Measurements from ENCODE around the gene ANXA2R. TPM values are rescaled to one million over a fixed set of nuclear protein-coding genes. Genes with fewer than 3 reads are reported as not detected.
"Not testable (repeated sequence)": the region's sequence is repeated elsewhere in the genome, so short reads cannot be mapped to it uniquely, and the experiment has no call there.

ANXA2R gene, protein sequence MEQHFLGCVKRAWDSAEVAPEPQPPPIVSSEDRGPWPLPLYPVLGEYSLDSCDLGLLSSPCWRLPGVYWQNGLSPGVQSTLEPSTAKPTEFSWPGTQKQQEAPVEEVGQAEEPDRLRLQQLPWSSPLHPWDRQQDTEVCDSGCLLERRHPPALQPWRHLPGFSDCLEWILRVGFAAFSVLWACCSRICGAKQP
- 1 to 10 TPM; 3.2 to 4.6 TPM for total RNA-seq

DNA sequence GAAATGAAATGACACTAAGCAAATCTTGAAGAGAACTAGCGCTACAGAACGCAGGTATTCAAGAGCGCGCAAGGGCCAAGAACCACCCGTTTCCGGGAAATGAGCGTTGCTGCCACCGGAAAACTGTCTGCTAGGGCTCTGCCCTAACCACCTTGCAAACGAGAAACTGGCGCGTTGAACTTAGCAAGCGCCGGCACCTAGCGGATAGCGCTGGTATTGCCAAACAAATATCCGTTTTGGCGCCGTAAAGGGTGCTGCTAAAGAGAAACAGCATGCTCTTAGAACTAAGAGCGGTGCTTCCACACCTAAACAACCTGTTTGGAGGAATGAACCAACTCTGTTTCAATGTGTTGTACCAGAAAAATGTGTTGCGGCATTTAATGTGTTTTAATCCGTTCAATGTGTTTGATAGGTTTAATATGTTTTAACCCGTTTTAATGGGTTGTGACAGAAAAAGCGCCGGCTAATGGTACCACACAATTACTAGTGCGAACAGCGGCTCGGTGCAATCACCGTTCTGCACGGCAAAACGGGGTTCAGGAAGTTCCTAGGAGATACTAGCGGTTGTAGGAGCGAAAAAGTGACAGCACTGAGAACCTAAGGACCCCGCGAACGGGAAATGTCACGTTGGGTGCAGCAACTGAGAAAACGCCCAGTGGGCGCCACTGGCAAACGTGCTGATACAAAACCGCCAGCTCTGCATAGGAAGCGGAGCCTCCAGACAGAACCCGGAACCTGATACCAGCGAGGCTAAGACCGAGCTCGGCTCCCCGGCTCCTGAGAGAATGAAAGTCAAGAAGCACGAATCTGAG, at the start of gene ANXA2R:
Gene ANXA2R, minus strand, starts transcription at position 33 of the 812 bp plus-strand sequence. CDS start 273 bp downstream, outside the sequence.
- CTCF ChIA-PET = interaction anchor here (0.5 to 8.1 kb wide), 32 partner anchors 9 to 1769 kb away, joined by 3 to 158 read pairs (median 6); partner anchors contain the start of genes TMEM267 and ZNF131
- H3K27ac Mint-ChIP-seq = peak within 1 kb of the TSS; percentile 94
- POLR2A ChIA-PET = interaction anchor here (0.7 to 2.8 kb wide), 8 partner anchors 21 to 132 kb away, joined by 4 to 23 read pairs (median 12); no protein-coding TSS in a partner anchor
- peaks cover 39% of the 10 kb centered on the region for H3K4me1 Mint-ChIP-seq
- peak within 1 kb of the TSS; percentile 81 for H3K4me3 Mint-ChIP-seq
- H3K36me3 Mint-ChIP-seq (ENCODE audit: low read depth) = peaks cover 9% of the 10 kb centered on the region
- H3K9me3 Mint-ChIP-seq (ENCODE audit: low read depth) = no peaks in the 10 kb centered on the region
- intact Hi-C loops (cut with DNase I, micrococcal nuclease) = loop anchor here (1.0 to 10.0 kb wide), 15 partner anchors 11 to 1296 kb away; partner anchors contain the start of genes CCDC152 (in 1 of the 2) and FBXO4 (in 1 of the 2)
- no peaks in the 10 kb centered on the region for H3K27me3 Mint-ChIP-seq
- DNase-seq (peak; percentile 96), ATAC-seq (peak; percentile 56)

DNA sequence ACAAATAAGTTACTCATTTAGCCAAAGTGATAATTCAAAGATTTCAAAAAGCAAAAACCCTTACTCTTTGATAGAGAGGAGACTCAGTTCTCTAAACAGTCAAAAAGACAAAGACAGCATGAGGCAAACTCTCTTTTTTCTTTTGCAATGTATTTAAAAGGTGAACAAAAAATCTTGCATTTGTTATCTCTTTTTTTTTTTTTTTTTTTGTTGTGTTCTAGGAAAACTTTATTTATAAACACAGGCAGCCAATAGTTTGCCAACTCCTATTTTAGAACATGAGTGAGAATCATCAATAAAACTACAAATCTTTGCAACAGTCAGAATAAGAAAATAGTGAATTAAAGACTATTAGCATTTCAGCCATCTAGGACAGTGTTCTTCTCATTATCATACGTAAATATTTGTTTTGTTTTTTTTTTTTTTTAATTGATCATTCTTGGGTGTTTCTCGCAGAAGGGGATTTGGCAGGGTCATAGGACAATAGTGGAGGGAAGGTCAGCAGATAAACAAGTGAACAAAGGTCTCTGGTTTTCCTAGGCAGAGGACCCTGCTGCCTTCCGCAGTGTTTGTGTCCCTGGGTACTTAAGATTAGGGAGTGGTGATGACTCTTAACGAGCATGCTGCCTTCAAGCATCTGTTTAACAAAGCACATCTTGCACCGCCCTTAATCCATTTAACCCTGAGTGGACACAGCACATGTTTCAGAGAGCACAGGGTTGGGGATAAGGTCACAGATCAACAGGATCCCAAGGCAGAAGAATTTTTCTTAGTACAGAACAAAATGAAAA, 46.2 kb upstream of the ANXA2R start:
- H3K36me3 Mint-ChIP-seq (ENCODE audit: low read depth) = peaks cover 10% of the 10 kb centered on the region
- H3K9me3 Mint-ChIP-seq (ENCODE audit: low read depth); CTCF ChIA-PET; intact Hi-C loops (cut with DNase I, micrococcal nuclease); POLR2A ChIA-PET; DNase-seq; ATAC-seq; H3K4me1 Mint-ChIP-seq; H3K27ac Mint-ChIP-seq; H3K27me3 Mint-ChIP-seq; H3K4me3 Mint-ChIP-seq: not testable (repeated sequence)

DNA sequence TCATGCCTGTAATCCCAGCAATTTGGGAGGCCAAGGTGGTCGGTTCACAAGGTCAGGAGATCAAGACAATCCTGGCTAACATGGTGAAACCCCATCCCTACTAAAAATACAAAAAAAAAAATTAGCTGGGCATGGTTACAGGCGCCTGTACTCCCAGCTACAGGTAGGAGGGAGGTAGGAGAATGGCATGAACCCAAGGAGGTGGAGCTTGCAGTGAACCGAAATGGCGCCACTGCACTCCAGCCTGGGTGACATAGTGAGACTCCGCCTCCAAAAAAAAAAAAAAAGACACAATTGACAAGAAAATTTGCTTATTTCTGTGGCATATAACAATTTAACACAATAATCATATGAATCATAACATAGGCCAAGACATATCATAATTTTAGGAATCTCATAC, 45.3 kb upstream of the ANXA2R start:
- H3K27me3 Mint-ChIP-seq = no peaks in the 10 kb centered on the region
- H3K9me3 Mint-ChIP-seq (ENCODE audit: low read depth) = no peaks in the 10 kb centered on the region
- no peak for DNase-seq
- H3K4me3 Mint-ChIP-seq = no peak overlapping the region
- no peaks in the 10 kb centered on the region for H3K4me1 Mint-ChIP-seq
- POLR2A ChIA-PET = interaction anchor here (0.7 kb wide), 1 partner anchor 18 kb away, joined by 3 read pairs; no protein-coding TSS in a partner anchor
- no peak overlapping the region for H3K27ac Mint-ChIP-seq
- H3K36me3 Mint-ChIP-seq (ENCODE audit: low read depth) = peaks cover 14% of the 10 kb centered on the region
- no peak for ATAC-seq
- intact Hi-C loops (cut with DNase I, micrococcal nuclease) = no loop called here
- CTCF ChIA-PET = no interaction called here

DNA sequence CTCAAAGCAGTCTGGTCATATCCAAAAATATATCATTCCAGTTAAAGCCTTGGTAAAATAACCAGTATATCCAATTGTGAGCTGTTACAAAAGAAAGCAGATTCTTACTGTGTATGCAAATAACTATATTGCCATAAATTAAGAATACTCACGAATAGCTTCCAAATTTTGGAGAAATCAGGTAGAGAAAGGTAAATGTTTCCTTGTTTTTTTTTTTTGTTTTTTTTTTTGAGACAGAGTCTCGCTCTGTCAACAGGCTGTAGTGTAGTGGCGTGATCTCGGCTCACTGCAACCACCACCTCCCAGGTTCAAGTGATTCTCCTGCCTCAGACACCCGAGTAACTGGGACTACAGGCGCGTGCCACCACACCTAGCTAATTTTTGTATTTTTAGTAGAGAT, 44.3 kb upstream of the ANXA2R start:
- H3K27me3 Mint-ChIP-seq; H3K4me3 Mint-ChIP-seq; H3K9me3 Mint-ChIP-seq (ENCODE audit: low read depth); intact Hi-C loops (cut with DNase I, micrococcal nuclease); H3K27ac Mint-ChIP-seq; POLR2A ChIA-PET; H3K4me1 Mint-ChIP-seq; ATAC-seq; DNase-seq: not testable (repeated sequence)
- peaks cover 14% of the 10 kb centered on the region for H3K36me3 Mint-ChIP-seq (ENCODE audit: low read depth)
- CTCF ChIA-PET = interaction anchor here (0.9 to 1.3 kb wide), 2 partner anchors 13 to 305 kb away, joined by 3 to 5 read pairs; no protein-coding TSS in a partner anchor

DNA sequence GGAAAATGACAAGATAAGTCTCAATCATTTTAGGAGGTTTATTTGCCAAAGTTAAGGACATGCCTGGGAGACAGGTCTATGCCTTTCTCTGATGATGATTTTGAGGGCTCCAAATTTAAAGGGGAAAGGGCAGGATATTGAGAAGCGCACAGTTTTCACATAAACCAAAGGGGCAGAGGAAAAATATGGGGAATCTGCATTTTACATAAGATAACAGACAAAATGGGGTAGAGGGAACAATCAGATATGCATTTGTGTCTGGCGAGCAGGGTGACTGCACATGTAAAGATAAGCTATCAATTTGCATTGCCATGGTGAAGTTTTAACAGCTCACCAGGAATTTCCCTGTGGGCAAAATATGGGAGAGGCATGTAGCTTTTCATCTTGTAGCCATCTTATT, 41.2 kb upstream of the ANXA2R start:
- intact Hi-C loops (cut with DNase I, micrococcal nuclease); ATAC-seq; H3K27ac Mint-ChIP-seq; H3K9me3 Mint-ChIP-seq (ENCODE audit: low read depth); H3K27me3 Mint-ChIP-seq; H3K4me3 Mint-ChIP-seq; POLR2A ChIA-PET; DNase-seq; H3K4me1 Mint-ChIP-seq: not testable (repeated sequence)
- peaks cover 20% of the 10 kb centered on the region for H3K36me3 Mint-ChIP-seq (ENCODE audit: low read depth)
- CTCF ChIA-PET = interaction anchor here (0.7 kb wide), 1 partner anchor 211 kb away, joined by 3 read pairs; no protein-coding TSS in a partner anchor

DNA sequence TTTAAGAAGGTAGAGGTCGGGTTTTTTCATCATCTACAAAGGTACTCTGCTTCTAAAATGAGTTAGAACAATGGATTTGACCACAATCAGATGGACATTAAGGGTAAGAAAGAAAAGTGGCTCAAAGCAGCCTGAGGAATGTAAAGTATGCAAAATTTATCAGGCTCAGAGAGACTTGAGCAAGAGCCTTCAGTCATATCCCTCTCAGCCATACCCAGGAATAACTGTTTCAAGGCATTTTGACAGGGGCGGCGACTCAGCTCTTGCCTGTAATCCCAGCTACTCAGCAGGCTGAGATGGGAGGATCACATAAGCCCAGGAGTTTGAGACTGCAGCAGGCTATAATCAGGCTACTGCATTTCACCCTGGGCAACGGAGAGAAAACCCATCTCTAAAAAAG, 38.8 kb upstream of the ANXA2R start:
- DNase-seq (no peak), ATAC-seq (no peak)
- Mint-ChIP-seq H3K4me1 (peaks cover 13% of the 10 kb centered on the region), H3K27me3 (no peaks in the 10 kb centered on the region), H3K4me3 (no peak overlapping the region), H3K36me3 (ENCODE audit: low read depth) (peaks cover 20% of the 10 kb centered on the region), H3K27ac (no peak overlapping the region), H3K9me3 (ENCODE audit: low read depth) (no peaks in the 10 kb centered on the region)
- ChIA-PET CTCF (interaction anchor here (0.8 kb wide), 1 partner anchor 14 kb away, joined by 3 read pairs; no protein-coding TSS in a partner anchor), POLR2A (interaction anchor here (0.6 kb wide), 1 partner anchor 47 kb away, joined by 4 read pairs; no protein-coding TSS in a partner anchor)
- intact Hi-C loops (cut with DNase I, micrococcal nuclease) = no loop called here

DNA sequence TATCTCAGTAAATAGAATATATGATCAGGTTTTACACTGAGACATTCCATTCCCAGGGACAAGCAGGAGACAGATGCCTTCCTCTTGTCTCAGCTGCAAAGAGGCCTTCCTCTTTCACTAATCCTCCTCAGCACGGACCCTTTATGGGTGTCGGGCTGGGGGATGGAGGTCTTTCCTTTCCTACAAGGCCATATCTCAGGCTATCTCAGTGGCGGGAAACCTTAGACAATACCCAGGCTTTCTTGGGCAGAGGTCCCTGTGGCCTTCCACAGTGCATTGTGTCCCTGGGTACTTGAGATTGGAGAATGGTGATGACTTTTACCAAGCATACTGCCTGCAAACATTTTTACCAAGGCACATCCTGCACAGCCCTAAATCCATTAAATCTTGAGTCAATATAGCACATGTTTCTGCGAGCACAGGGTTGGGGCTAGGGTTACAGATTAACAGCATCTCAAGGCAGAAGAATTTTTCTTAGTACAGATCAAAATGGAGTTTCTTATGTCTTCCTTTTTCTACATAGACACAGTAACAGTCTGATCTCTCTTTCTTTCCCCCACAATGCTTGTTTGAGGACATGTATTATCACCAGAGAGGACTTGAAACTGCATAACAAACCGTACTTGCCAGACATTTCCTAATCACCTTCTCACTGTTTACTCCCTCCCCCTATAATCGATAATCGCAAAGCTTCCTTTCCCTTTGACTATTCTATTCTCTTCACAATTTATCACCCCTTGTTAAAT, 37.5 kb upstream of the ANXA2R start:
- ATAC-seq; CTCF ChIA-PET; H3K27me3 Mint-ChIP-seq; H3K9me3 Mint-ChIP-seq (ENCODE audit: low read depth); DNase-seq; intact Hi-C loops (cut with DNase I, micrococcal nuclease); H3K4me3 Mint-ChIP-seq; POLR2A ChIA-PET: not testable (repeated sequence)
- Mint-ChIP-seq H3K4me1 (peaks cover 19% of the 10 kb centered on the region), H3K36me3 (ENCODE audit: low read depth) (peaks cover 20% of the 10 kb centered on the region), H3K27ac (peak overlapping the region; percentile 29)

DNA sequence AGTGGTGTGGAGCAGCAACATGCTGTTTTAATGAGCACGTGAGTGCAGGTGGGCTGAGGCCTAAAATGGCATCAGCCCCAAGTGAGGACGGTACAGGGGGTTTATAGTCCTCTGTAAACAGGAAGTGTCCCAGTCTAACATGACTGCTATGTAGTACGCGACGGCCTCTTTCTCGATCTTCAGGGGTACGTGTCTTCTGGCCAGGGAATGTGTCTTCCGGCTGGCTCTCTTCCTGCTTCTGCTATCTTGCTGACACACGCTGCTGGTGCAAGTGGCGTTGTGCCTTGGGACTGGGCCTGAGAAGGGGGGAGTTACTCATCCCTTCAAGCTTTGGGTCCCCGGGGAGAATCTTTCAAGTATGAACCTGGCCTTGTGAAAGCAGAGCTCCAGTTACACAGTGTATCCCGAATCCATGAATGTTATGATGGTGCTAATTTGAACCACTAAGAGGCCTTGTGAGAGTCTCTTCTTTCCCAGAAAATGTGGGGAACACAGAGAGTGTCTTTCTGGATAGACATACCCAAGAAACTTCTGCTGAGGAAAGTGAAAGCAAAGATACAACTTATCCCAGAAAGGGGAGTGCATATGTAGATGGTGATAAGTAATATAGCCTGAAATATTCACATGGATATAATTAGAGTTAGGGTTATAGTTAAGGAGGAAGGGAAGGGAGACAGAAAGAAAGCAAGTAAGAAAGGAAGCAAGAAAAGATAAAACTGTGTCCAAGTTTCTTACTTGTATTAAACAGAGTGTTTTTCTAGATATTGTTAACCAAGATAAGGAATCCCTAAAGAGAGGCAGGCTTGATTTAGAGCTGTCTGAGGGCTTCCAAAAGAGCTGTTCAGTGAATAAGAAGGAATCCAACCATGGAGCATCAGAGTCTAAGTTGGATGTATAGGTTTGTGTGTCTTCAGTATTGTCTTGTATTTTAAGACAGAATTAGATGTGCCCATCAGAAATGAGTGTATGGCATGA, 35.5 kb upstream of the ANXA2R start:
- no peaks in the 10 kb centered on the region for H3K9me3 Mint-ChIP-seq (ENCODE audit: low read depth)
- ChIA-PET CTCF (interaction anchor here (0.6 to 1.9 kb wide), 4 partner anchors 11 to 407 kb away, joined by 3 to 7 read pairs (median 4); no protein-coding TSS in a partner anchor), POLR2A (no interaction called here)
- H3K4me1 Mint-ChIP-seq = peaks cover 27% of the 10 kb centered on the region
- ATAC-seq (no peak), DNase-seq (no peak)
- H3K27ac Mint-ChIP-seq = peak overlapping the region; percentile 44
- intact Hi-C loops (cut with DNase I, micrococcal nuclease) = loop anchor here in 1 of 2 experiments (2.0 kb wide), 2 partner anchors 231 to 409 kb away; no protein-coding TSS in a partner anchor
- H3K36me3 Mint-ChIP-seq (ENCODE audit: low read depth) = peaks cover 24% of the 10 kb centered on the region
- H3K4me3 Mint-ChIP-seq = no peak overlapping the region
- no peaks in the 10 kb centered on the region for H3K27me3 Mint-ChIP-seq

DNA sequence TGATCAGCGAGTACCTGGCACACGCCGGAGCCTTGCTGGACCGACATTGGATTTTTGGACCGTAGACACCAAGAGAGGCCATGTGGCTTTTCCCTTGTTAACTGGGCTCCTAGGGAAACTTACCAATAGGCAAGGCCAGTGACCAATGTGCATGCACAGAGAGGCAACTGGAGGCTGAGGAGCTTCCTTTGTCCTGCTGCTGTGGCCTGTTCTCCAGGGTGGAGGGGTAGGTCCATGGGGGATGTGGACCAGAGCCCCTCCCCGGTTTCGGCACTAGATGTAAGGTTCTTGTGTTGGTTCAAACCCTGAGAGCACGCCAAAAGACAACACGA, 34.8 kb upstream of the ANXA2R start:
- Mint-ChIP-seq H3K9me3 (ENCODE audit: low read depth) (no peaks in the 10 kb centered on the region), H3K4me3 (no peak overlapping the region), H3K27ac (no peak overlapping the region), H3K27me3 (no peaks in the 10 kb centered on the region), H3K4me1 (peaks cover 29% of the 10 kb centered on the region), H3K36me3 (ENCODE audit: low read depth) (peaks cover 25% of the 10 kb centered on the region)
- POLR2A ChIA-PET = no interaction called here
- CTCF ChIA-PET = interaction anchor here (1.8 to 1.9 kb wide), 2 partner anchors 10 to 315 kb away, joined by 4 to 7 read pairs; no protein-coding TSS in a partner anchor
- DNase-seq (no peak), ATAC-seq (no peak)
- intact Hi-C loops (cut with DNase I, micrococcal nuclease) = loop anchor here in 1 of 2 experiments (1.0 to 2.0 kb wide), 4 partner anchors 30 to 410 kb away; no protein-coding TSS in a partner anchor
